Right lobe of liver (tissue), 6 donors: ENCODE results near the gene NRK. TPM values are rescaled to one million over a fixed set of nuclear protein-coding genes. Genes with fewer than 3 reads are reported as not detected.
"Not testable (repeated sequence)": the region's sequence is repeated elsewhere in the genome, so short reads cannot be mapped to it uniquely, and the experiment has no call there.

Experiments
- ATAC-seq, 4 donors: fragments of 200-7000 bp; cut with Tn5 transposase; one replicate each; pipeline ENCODE4 v1.9.1; 2020; ENCODE audit warnings: mild to moderate bottlenecking in 4 of 4, moderate library complexity in 4 of 4
- DNase-seq, 3 donors: peaks; one replicate each; pipeline ENCODE4 v3.0.0-alpha.2; 2020
- H3K27ac ChIP-seq, 3 donors: fragments of 200-600 bp; one replicate each; pipeline ENCODE4 v1.8.0; 2022
- H3K27me3 ChIP-seq, 2 donors: fragments of 200-600 bp; one replicate each; pipeline ENCODE4 v1.8.0; 2022
- H3K36me3 ChIP-seq, 4 donors: fragments of 200-600 bp; sonication (generic) in 1 of 4; one replicate each; pipeline versions ENCODE4 v1.5.1 to v1.8.0; 2017 to 2022; ENCODE audit warnings: control low read depth in 1 of 4
- H3K4me1 ChIP-seq, 4 donors: fragments of 200-600 bp; sonication (generic) in 1 of 4; one replicate each; pipeline versions ENCODE4 v1.5.1 to v1.8.0; 2017 to 2022; ENCODE audit warnings: control low read depth in 1 of 4
- H3K4me3 ChIP-seq, 3 donors: fragments of 200-600 bp; one replicate each; pipeline ENCODE4 v1.8.0; 2022
- H3K9me3 ChIP-seq, 4 donors: fragments of 200-600 bp; sonication (generic) in 1 of 4; one replicate each; pipeline versions ENCODE4 v1.5.1 to v1.8.0; 2017 to 2022; ENCODE audit warnings: control low read depth in 1 of 4
- CTCF ChIP-seq, 4 donors: fragments of 200-600 bp in 3 of 4; fragments of 450-650 bp in 1 of 4; IDR thresholded peaks; one replicate each; pipeline versions ENCODE4 v1.5.1 to v1.8.0; 2016 to 2022; ENCODE audit warnings: antibody characterized with exemption in 4 of 4, mild to moderate bottlenecking in 2 of 4
- POLR2A ChIP-seq: fragments of 450-650 bp; IDR thresholded peaks from one replicate; pipeline ENCODE4 v1.6.1; 2017; ENCODE audit warnings: antibody characterized with exemption, mild to moderate bottlenecking
- WGBS: methylation state at CpG from one replicate; pipeline ENCODE4 v1.1.6; 2018; ENCODE audit warnings: low coverage, low lambda C conversion rate; ENCODE audit not compliant: insufficient coverage; ENCODE audit errors: missing lambda C conversion rate; 5-methylcytosine and 5-hydroxymethylcytosine counted together
- intact Hi-C, 2 donors: fragments of 100-400 bp; cut with DNase I; formaldehyde crosslinking; loops; one replicate each; pipeline versions ENCODE4 v1.11.2 to v1.14.1; 2022
- total RNA-seq, 6 experiments: library from RNA; depleted of rRNA in 2 of 6; stranded (reverse); fragments of >200 nt in 2 of 6; fragmentation: NEBNext Ultra II Directional in 3 of 6; extraction: Animal tissue kit (Norgen Biotek cat#: 25700) in 3 of 6; gene quantifications; one replicate each; pipeline versions ENCODE4 v1.1.0 to v1.2.4, GENCODE V29; 2016 to 2023
- donor health status: DM: no; HTN: yes; CAD: no.
- donor health status: DM: no; HTN: no; CAD: no.
- donor health status: DM: no; HTN: no; CAD: no.
- donor health status: DM: no; HTN: yes; CAD: no.
- donor health status: DM: no; HTN: yes; CAD: no.

The NRK gene
- total RNA-seq, 6 experiments from 2014 or later: 0.02 to 0.04 (median 0.02) TPM; not detected in 3

- Histone ChIP-seq H3K4me3 (no peak overlapping the region), H3K9me3 (peaks cover 0 to 2% (median 0%) of the 10 kb centered on the region in 4 donors), H3K27me3 (no peaks in the 10 kb centered on the region), H3K27ac (no peak overlapping the region), H3K4me1 (no peaks in the 10 kb centered on the region), H3K36me3 (no peaks in the 10 kb centered on the region)
- DNase-seq (no peak), ATAC-seq (no peak)
- TF ChIP-seq CTCF (IDR thresholded peaks at IDR 0.05) (no peak), POLR2A (no peak)
- 25% methylated on average over 2 of the region's 2 CpGs for WGBS
- intact Hi-C loops: no loop called here
Measured at GRCh38 chrX:105845631-105846030, 23.3 kb downstream of the NRK start.

DNA sequence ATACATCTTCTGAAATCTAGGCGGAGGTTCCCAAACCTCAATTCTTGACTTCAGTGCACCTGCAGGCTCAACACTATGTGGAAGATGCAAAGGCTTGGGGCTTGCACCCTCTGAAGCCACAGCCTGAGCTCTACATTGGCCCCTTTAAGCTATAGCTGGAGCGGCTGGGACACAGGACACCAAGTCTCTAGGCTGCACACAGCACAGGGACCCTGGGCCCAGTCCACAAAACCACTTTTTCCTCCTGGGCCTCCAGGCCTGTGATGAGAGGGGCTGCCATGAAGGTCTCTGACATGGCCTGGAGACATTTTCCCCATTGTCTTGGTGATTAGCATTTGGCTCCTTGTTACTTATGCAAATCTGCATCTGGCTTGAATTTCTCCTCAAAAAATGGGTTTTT lies 27.8 kb downstream of the NRK start:
- intact Hi-C loops, ATAC-seq, H3K27ac ChIP-seq: not testable (repeated sequence)

GRCh38 chrX:105865709-105866108 lies 43.4 kb downstream of the NRK start:
- WGBS: 54% methylated on average over 3 of the region's 3 CpGs
- intact Hi-C loops: no loop called here
- ATAC-seq: no peak

More for the DNA sequence above, 27.8 kb downstream of the NRK start:
- H3K4me1 ChIP-seq, H3K36me3 ChIP-seq, H3K9me3 ChIP-seq, H3K27me3 ChIP-seq, H3K4me3 ChIP-seq, DNase-seq: not testable (repeated sequence)
- no CpG with 5 or more reads among the region's 2 CpGs for WGBS

GRCh38 chrX:105869701-105870100 lies 47.4 kb downstream of the NRK start:
- 82% methylated on average over 1 of the region's 1 CpG for WGBS
- Histone ChIP-seq H3K27me3 (no peaks in the 10 kb centered on the region), H3K4me1 (no peaks in the 10 kb centered on the region), H3K36me3 (no peaks in the 10 kb centered on the region), H3K9me3 (no peaks in the 10 kb centered on the region), H3K4me3 (no peak overlapping the region), H3K27ac (no peak overlapping the region)
- DNase-seq (no peak), ATAC-seq (no peak)
- intact Hi-C loops: no loop called here
- TF ChIP-seq CTCF (IDR thresholded peaks at IDR 0.05) (no peak), POLR2A (no peak)

More at GRCh38 chrX:105865709-105866108, 43.4 kb downstream of the NRK start:
- no peak for DNase-seq
- no peak for TF ChIP-seq CTCF (IDR thresholded peaks at IDR 0.05)
- no peak for TF ChIP-seq POLR2A
- Histone ChIP-seq H3K4me1 (no peaks in the 10 kb centered on the region), H3K36me3 (no peaks in the 10 kb centered on the region), H3K4me3 (no peak overlapping the region), H3K9me3 (no peaks in the 10 kb centered on the region), H3K27me3 (peaks cover 0 to 5% of the 10 kb centered on the region in 2 donors), H3K27ac (no peak overlapping the region)

DNA sequence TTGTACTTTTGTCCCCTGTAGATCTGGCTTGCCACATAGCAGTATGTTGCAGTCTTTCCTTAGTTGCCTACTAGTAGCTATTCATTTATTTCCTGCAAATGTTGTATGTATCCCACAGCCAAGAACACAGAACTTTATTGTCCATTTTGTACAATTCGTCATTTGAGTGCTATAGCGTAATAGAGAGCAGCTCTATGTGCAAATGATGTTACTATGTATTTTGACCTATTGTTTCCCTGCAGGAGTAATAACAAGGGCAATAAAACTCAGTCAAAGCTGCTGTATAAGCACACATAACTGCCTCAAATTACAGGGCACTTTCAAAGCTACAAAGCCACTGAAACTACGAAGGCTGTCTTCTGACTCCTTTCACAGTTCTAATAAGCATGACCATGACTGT lies 48.1 kb downstream of the NRK start:
- intact Hi-C loops: no loop called here
- Histone ChIP-seq H3K36me3 (no peaks in the 10 kb centered on the region), H3K27ac (no peak overlapping the region), H3K4me1 (no peaks in the 10 kb centered on the region), H3K9me3 (no peaks in the 10 kb centered on the region), H3K4me3 (no peak overlapping the region), H3K27me3 (no peaks in the 10 kb centered on the region)
- TF ChIP-seq CTCF (IDR thresholded peaks at IDR 0.05) (no peak), POLR2A (no peak)
- WGBS: 87% methylated on average over 3 of the region's 3 CpGs
- ATAC-seq (no peak), DNase-seq (no peak)
